ENCODE measurements around the gene AATK. TPM values are rescaled to one million over a fixed set of nuclear protein-coding genes. Genes with fewer than 3 reads are reported as not detected.

Gene AATK
- total and polyA plus RNA-seq, 2 of the 4 experiments (the other 2 are of a cell fraction) = under 0.01 to 0.21 TPM

- POLR2A ChIA-PET (ENCODE audit: unreplicated experiment) = no interaction called here
These were observed 43.1 kb upstream of the AATK start for GRCh38 chr17:81209141-81209540.

More at GRCh38 chr17:81209141-81209540, 43.1 kb upstream of the AATK start:
- H3K4ac ChIP-seq (ENCODE audit: low read depth, low read length) = no peak overlapping the region
- H4K20me1 ChIP-seq (ENCODE audit: insufficient read depth, low read length) = peaks cover 5% of the 10 kb centered on the region; the same call in 1 of the 2 replicates
- BruUV-seq (replicated peaks) = no TSS peak
- H3K18ac ChIP-seq (ENCODE audit: low read depth, low read length) = no peak overlapping the region
- H3K9ac ChIP-seq (ENCODE audit: low read depth, low read length) = no peak overlapping the region
- H3K9me3 ChIP-seq (ENCODE audit: control insufficient read depth, insufficient read depth, low read length) = no peaks in the 10 kb centered on the region
- no peak overlapping the region for H3K4me2 ChIP-seq (ENCODE audit: low read depth, low read length)
- ATAC-seq (ENCODE audit: low read depth) (no peak), DNase-seq (no peak)
- dilution Hi-C loops (cut with HindIII; ENCODE audit: low sequenced_read_pairs, unreplicated experiment) = no loop called here
- H3K56ac ChIP-seq (ENCODE audit: extremely low read depth, insufficient read depth, low read length) = no peak overlapping the region
- no peak overlapping the region for H4K5ac ChIP-seq (ENCODE audit: low read depth, low read length)
- no peak overlapping the region for H3K4me3 ChIP-seq (ENCODE audit: insufficient read depth, low read depth, low read length)
- H2BK15ac ChIP-seq (ENCODE audit: low read depth, low read length) = no peak overlapping the region
- H3K4me1 ChIP-seq (ENCODE audit: control insufficient read depth, insufficient read depth, low read length) = no peaks in the 10 kb centered on the region
- in situ Hi-C loops (cut with MboI; ENCODE audit: low sequenced_read_pairs) = no loop called here
- intact Hi-C loops (cut with micrococcal nuclease) = no loop called here
- CTCF ChIA-PET = no interaction called here
- H3K9me1 ChIP-seq (ENCODE audit: insufficient read depth, low read length) = 0 out of 2 replicates have a peak, but pooled peaks cover 6% of the 10 kb centered on the region
- H2AK5ac ChIP-seq (ENCODE audit: low read depth, low read length) = no peak overlapping the region
- no peak overlapping the region for H2BK20ac ChIP-seq (ENCODE audit: low read depth, low read length)
- H2BK5ac ChIP-seq (ENCODE audit: low read depth, low read length, poor library complexity, severe bottlenecking) = no peak overlapping the region
- H3K14ac ChIP-seq (replicated peaks; ENCODE audit: low read depth, low read length) = no peak overlapping the region
- peaks cover 3% of the 10 kb centered on the region; the same call in 1 of the 2 replicates for H3K36me3 ChIP-seq (ENCODE audit: control insufficient read depth, insufficient read depth, low read length)
- no peaks in the 10 kb centered on the region for H3K27me3 ChIP-seq (ENCODE audit: control insufficient read depth, insufficient read depth, low read length)
- no peak for TF ChIP-seq FOS (IDR thresholded peaks at IDR 0.05; ENCODE audit: low read depth, low read length)
- TF ChIP-seq USF2 (IDR thresholded peaks at IDR 0.05; ENCODE audit: low read depth, low read length) = no peak
- TF ChIP-seq POLR2A (IDR thresholded peaks at IDR 0.05; ENCODE audit: low read depth, low read length) = no peak
- no peak for TF ChIP-seq ELK1 (IDR thresholded peaks at IDR 0.05; ENCODE audit: borderline replicate concordance, low read depth, low read length)
- no peak for TF ChIP-seq RFX5 (IDR thresholded peaks at IDR 0.05; ENCODE audit: low read depth, low read length)
- TF ChIP-seq CHD1 (IDR thresholded peaks at IDR 0.05; ENCODE audit: low read depth, low read length) = no peak
- TF ChIP-seq SMC3 (IDR thresholded peaks at IDR 0.05; ENCODE audit: low read depth, low read length) = no peak
- TF ChIP-seq MAFK (IDR thresholded peaks at IDR 0.05; ENCODE audit: low read depth, low read length) = no peak
- no peak overlapping the region for H2BK120ac ChIP-seq (ENCODE audit: low read depth, low read length)
- no peak overlapping the region for H3K27ac ChIP-seq (ENCODE audit: insufficient read depth, low read length)
- no peak overlapping the region for H4K8ac ChIP-seq (ENCODE audit: low read depth in 2 of 2, low read length in 2 of 2)
- no peak overlapping the region for H2AFZ ChIP-seq (replicated peaks; ENCODE audit: low read length, poor library complexity)
- no CpG with 5 or more reads among the region's 16 CpGs for WGBS, 2 experiments (ENCODE audit: extremely low coverage in 2 of 2, insufficient read length in 1 of 2)
- H4K91ac ChIP-seq (ENCODE audit: insufficient read depth, low read depth, low read length) = no peak overlapping the region
- no peaks in the 10 kb centered on the region; a peak in 1 of 4 replicates for H3K79me1 ChIP-seq (ENCODE audit: low read depth in 1 of 2, low read length in 2 of 2)
- no peak overlapping the region for H2AK9ac ChIP-seq (replicated peaks; ENCODE audit: low read depth, low read length, poor library complexity)
- H3K23ac ChIP-seq (ENCODE audit: low read depth, low read length) = no peak overlapping the region

Data from IMR-90 (cell line).